B cell (primary cell): Measurements from ENCODE around the gene GPR37. TPM values are rescaled to one million over a fixed set of nuclear protein-coding genes. Genes with fewer than 3 reads are reported as not detected.

Source experiments
- ATAC-seq: fragments of 200-7000 bp; cut with Tn5 transposase; one replicate; pipeline ENCODE4 v1.10.0; 2021; ENCODE audit warnings: low read depth, mild to moderate bottlenecking, moderate number of reproducible peaks, moderate library complexity
- CTCF ChIA-PET: fragments of 350-600 bp; sonication (Branson Sonifier 250); formaldehyde crosslinking; loops from one replicate; lab custom pipeline; 2021; ENCODE audit warnings: antibody characterized with exemption, inconsistent platforms; lab: Charles Lee
- POLR2A ChIA-PET: fragments of 350-600 bp; sonication (Branson Sonifier 250); formaldehyde crosslinking; loops from one replicate; lab custom pipeline; 2021; ENCODE audit warnings: antibody characterized with exemption; lab: Charles Lee
- DNase-seq: peaks from one replicate; pipeline ENCODE4 v3.0.0; 2013
- H2AFZ ChIP-seq: 2 replicates; pipeline ENCODE4 v1.6.1; 2012; ENCODE audit warnings: mild to moderate bottlenecking, low read depth, low read length; ENCODE audit not compliant: insufficient read depth, poor library complexity, severe bottlenecking
- H3K27ac ChIP-seq, 2 donors: 1 replicate in 1 of 2; 2 replicates in 1 of 2; pipeline ENCODE4 v1.5.1; 2012 to 2013; ENCODE audit warnings: low read length in 2 of 2, mild to moderate bottlenecking in 2 of 2, moderate library complexity in 1 of 2
- H3K27me3 ChIP-seq, 4 experiments: fragments of 200-600 bp in 1 of 4; sonication (generic) in 1 of 4; replicated peaks in 1 of 4; 1 replicate in 2 of 4; 2 replicates in 2 of 4; pipeline versions ENCODE4 v1.6.1 to v1.7.0; 2013 to 2016; ENCODE audit warnings: low read length in 3 of 4, mild to moderate bottlenecking in 2 of 4, mixed read lengths in 1 of 4, moderate library complexity in 1 of 4; ENCODE audit not compliant: insufficient read depth in 4 of 4, control insufficient read depth in 3 of 4; ENCODE audit errors: control extremely low read depth in 1 of 4
- H3K36me3 ChIP-seq, 2 experiments: replicated peaks in 1 of 2; 1 replicate in 1 of 2; 2 replicates in 1 of 2; pipeline versions ENCODE4 v1.6.1 to v1.7.1; 2013; ENCODE audit warnings: low read length in 1 of 2; ENCODE audit not compliant: insufficient read depth in 2 of 2, control insufficient read depth in 1 of 2; ENCODE audit errors: control extremely low read depth in 1 of 2, extremely low read depth in 1 of 2
- H3K4me1 ChIP-seq, 2 donors: fragments of 200-600 bp in 1 of 2; sonication (generic) in 1 of 2; 1 replicate in 1 of 2; 2 replicates in 1 of 2; pipeline versions ENCODE4 v1.5.1 to v1.6.1; 2013 to 2017; ENCODE audit warnings: low read length in 2 of 2; ENCODE audit not compliant: control insufficient read depth in 2 of 2, insufficient read depth in 2 of 2
- H3K4me2 ChIP-seq: replicated peaks from 2 replicates; pipeline ENCODE3; 2012; ENCODE audit warnings: mild to moderate bottlenecking, low read depth, low read length; ENCODE audit not compliant: poor library complexity, severe bottlenecking
- H3K4me3 ChIP-seq, 5 experiments: fragments of 200-600 bp in 1 of 5; sonication (generic) in 1 of 5; 1 replicate in 3 of 5; 2 replicates in 2 of 5; pipeline versions ENCODE4 v1.5.1 to v1.7.0; 2011 to 2016; ENCODE audit warnings: low read length in 4 of 5, mild to moderate bottlenecking in 4 of 5, low read depth in 2 of 5, control low read depth in 1 of 5, moderate library complexity in 1 of 5; ENCODE audit not compliant: insufficient read depth in 1 of 5; ENCODE audit errors: control extremely low read depth in 1 of 5, extremely low read depth in 1 of 5
- H3K79me2 ChIP-seq: fragments of 200-600 bp; sonication (generic); one replicate; pipeline ENCODE4 v1.6.0; 2016; ENCODE audit warnings: low read length; ENCODE audit not compliant: control insufficient read depth, insufficient read depth
- H3K9ac ChIP-seq: fragments of 200-600 bp; sonication (generic); 2 replicates; pipeline ENCODE4 v1.6.1; 2017; ENCODE audit warnings: mild to moderate bottlenecking, low read length, moderate library complexity
- H3K9me3 ChIP-seq, 3 donors: one replicate each; pipeline versions ENCODE4 v1.6.1 to v1.7.1; 2013; ENCODE audit warnings: low read length in 2 of 3; ENCODE audit not compliant: control insufficient read depth in 2 of 3, insufficient read depth in 1 of 3; ENCODE audit errors: control extremely low read depth in 1 of 3
- H4K20me1 ChIP-seq: 2 replicates; pipeline ENCODE4 v1.6.0; 2012; ENCODE audit warnings: mild to moderate bottlenecking, low read length; ENCODE audit not compliant: insufficient read depth, control insufficient read depth, poor library complexity, severe bottlenecking
- H3K27ac Mint-ChIP-seq: one replicate; pipeline ENCODE4 v1.8.0; 2021; ENCODE audit warnings: mixed read lengths
- H3K27me3 Mint-ChIP-seq: one replicate; pipeline ENCODE4 v1.8.0; 2021; ENCODE audit warnings: mixed read lengths
- H3K4me1 Mint-ChIP-seq: one replicate; pipeline ENCODE4 v1.8.0; 2021; ENCODE audit warnings: mixed read lengths
- H3K4me3 Mint-ChIP-seq: one replicate; pipeline ENCODE4 v1.8.0; 2021; ENCODE audit warnings: mixed read lengths
- H3K9me3 Mint-ChIP-seq: one replicate; pipeline ENCODE4 v1.8.0; 2022; ENCODE audit warnings: mixed read lengths; ENCODE audit not compliant: insufficient read depth
- EZH2 ChIP-seq: IDR thresholded peaks from 2 replicates; pipeline ENCODE4 v1.6.1; 2012; ENCODE audit warnings: borderline replicate concordance, low read depth, mild to moderate bottlenecking, moderate library complexity, low read length; ENCODE audit not compliant: insufficient read depth, poor library complexity, severe bottlenecking
- WGBS: methylation state at CpG from one replicate; pipeline ENCODE4 v1.1.5; 2013; ENCODE audit warnings: missing lambda C conversion rate; ENCODE audit not compliant: insufficient coverage; 5-methylcytosine and 5-hydroxymethylcytosine counted together
- intact Hi-C: fragments of 100-400 bp; cut with micrococcal nuclease; formaldehyde crosslinking; loops from one replicate; pipeline ENCODE4 v1.10.0; 2022
- polyA plus RNA-seq: library from polyadenylated mRNA; depleted of rRNA; stranded (reverse); fragments of >200 nt; gene quantifications from 2 replicates; pipeline ENCODE4 v1.2.3, GENCODE V29; 2012
- total RNA-seq, 2 donors: library from RNA; stranded (reverse); fragments of 120-200 nt in 1 of 2; gene quantifications; 1 replicate in 1 of 2; 2 replicates in 1 of 2; pipeline versions ENCODE4 v1.2.3 to v1.2.4, GENCODE V29; 2013 to 2022
- TF ChIP-seq, protein P1 (sequence below): fragments of 200-600 bp; IDR thresholded peaks from one replicate; pipeline ENCODE4 v1.8.0; 2022; ENCODE audit warnings: antibody characterized with exemption, mild to moderate bottlenecking

The GPR37 gene
- total and polyA plus RNA-seq, 2 donors (not counting 1 experiment from before 2014, with no cell fraction given): not detected

DNA sequence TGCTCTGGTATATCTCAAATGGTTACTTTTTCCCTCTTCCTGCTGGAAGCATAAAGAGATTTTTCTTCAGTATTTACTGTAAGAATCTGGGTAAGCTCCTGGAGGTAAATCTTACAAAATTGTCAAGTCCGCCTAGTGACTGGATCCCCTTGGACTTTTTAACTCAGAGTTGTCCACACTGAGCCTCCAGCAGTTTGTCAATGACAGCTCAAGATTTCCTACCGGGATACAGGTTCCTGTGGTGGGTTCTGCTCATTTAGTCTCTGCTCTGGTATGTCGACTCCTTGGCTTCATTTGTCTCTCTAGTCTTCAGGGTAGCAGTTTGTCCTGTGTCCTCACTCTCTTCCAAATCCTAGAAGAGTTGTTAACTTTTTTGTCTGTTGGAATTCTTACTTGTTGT is 27.0 kb downstream of the GPR37 start:
- Mint-ChIP-seq H3K9me3 (no peaks in the 10 kb centered on the region), H3K4me3 (no peak overlapping the region), H3K4me1 (no peaks in the 10 kb centered on the region), H3K27ac (no peak overlapping the region), H3K27me3 (no peaks in the 10 kb centered on the region)
- H3K27me3 ChIP-seq: no peaks in the 10 kb centered on the region
- CTCF ChIA-PET: no interaction called here
- H3K4me3 ChIP-seq: no peak overlapping the region
- no peak for TF ChIP-seq EZH2
- TF ChIP-seq, protein P1, sequence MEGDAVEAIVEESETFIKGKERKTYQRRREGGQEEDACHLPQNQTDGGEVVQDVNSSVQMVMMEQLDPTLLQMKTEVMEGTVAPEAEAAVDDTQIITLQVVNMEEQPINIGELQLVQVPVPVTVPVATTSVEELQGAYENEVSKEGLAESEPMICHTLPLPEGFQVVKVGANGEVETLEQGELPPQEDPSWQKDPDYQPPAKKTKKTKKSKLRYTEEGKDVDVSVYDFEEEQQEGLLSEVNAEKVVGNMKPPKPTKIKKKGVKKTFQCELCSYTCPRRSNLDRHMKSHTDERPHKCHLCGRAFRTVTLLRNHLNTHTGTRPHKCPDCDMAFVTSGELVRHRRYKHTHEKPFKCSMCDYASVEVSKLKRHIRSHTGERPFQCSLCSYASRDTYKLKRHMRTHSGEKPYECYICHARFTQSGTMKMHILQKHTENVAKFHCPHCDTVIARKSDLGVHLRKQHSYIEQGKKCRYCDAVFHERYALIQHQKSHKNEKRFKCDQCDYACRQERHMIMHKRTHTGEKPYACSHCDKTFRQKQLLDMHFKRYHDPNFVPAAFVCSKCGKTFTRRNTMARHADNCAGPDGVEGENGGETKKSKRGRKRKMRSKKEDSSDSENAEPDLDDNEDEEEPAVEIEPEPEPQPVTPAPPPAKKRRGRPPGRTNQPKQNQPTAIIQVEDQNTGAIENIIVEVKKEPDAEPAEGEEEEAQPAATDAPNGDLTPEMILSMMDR: no peak
- 86% methylated on average over 1 of the region's 3 CpGs for WGBS
- DNase-seq: no peak
- no peak overlapping the region for H2AFZ ChIP-seq
- no peak overlapping the region for H3K4me2 ChIP-seq
- no peak overlapping the region for H3K9ac ChIP-seq
- no peaks in the 10 kb centered on the region for H3K9me3 ChIP-seq
- ATAC-seq: no peak
- no peaks in the 10 kb centered on the region for H3K36me3 ChIP-seq
- intact Hi-C loops: no loop called here
- H3K27ac ChIP-seq: no peak overlapping the region
- no peaks in the 10 kb centered on the region for H3K4me1 ChIP-seq
- POLR2A ChIA-PET: no interaction called here
- no peaks in the 10 kb centered on the region for H3K79me2 ChIP-seq
- no peaks in the 10 kb centered on the region for H4K20me1 ChIP-seq

DNA sequence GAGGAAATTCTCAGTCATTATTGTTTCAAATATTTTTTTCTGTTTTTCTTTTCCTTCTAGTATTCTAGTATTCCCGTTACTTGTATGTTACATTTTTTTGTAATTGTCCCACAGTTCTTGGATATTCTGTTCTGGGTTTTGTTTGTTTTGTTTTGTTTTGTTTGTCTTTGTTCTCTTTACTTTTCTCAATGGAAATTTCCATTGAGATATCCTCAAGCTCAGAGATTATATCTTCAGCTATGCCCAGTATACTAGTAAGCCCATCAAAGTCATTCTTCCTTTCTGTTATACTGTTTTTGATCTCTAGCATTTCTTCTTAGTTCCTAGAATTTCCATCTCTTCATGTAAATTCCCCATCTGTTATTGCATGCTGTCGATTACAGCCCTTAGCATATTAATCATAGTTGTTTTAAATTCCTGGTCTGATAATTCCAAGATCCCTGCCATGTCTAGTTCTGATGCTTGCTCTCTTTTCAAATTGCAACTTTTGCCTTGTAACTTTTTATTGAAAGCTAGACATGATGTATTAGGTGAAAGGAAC is 27.8 kb downstream of the GPR37 start:
- no peak overlapping the region for H2AFZ ChIP-seq
- ATAC-seq (no peak), DNase-seq (no peak)
- TF ChIP-seq EZH2: no peak
- TF ChIP-seq, protein P1: no peak
- no peaks in the 10 kb centered on the region for H3K4me1 Mint-ChIP-seq
- H3K9me3 Mint-ChIP-seq: no peaks in the 10 kb centered on the region
- no peaks in the 10 kb centered on the region for H3K79me2 ChIP-seq
- no peak overlapping the region for H3K4me3 Mint-ChIP-seq
- H4K20me1 ChIP-seq: no peaks in the 10 kb centered on the region
- H3K9me3 ChIP-seq: no peaks in the 10 kb centered on the region
- H3K36me3 ChIP-seq: no peaks in the 10 kb centered on the region
- H3K27ac Mint-ChIP-seq: no peak overlapping the region
- H3K4me2 ChIP-seq: no peak overlapping the region
- H3K4me3 ChIP-seq: no peak overlapping the region
- no peak overlapping the region for H3K27ac ChIP-seq
- no peaks in the 10 kb centered on the region for H3K4me1 ChIP-seq
- no peaks in the 10 kb centered on the region for H3K27me3 ChIP-seq
- ChIA-PET CTCF (no interaction called here), POLR2A (no interaction called here)
- H3K9ac ChIP-seq: no peak overlapping the region
- no CpG with 5 or more reads among the region's 2 CpGs for WGBS
- no peaks in the 10 kb centered on the region for H3K27me3 Mint-ChIP-seq
- intact Hi-C loops: no loop called here
